ACC112 (cell line): Measurements from ENCODE around the gene ACOXL.
"Not testable (repeated sequence)": the region's sequence is repeated elsewhere in the genome, so short reads cannot be mapped to it uniquely, and the experiment has no call there.

ENCODE experiments used
- H2AFZ ChIP-seq: fragments of 200-600 bp; sonication (generic); one replicate; pipeline ENCODE4 v1.6.0; 2017; ENCODE audit warnings: antibody characterized with exemption, low read length; ENCODE audit not compliant: unreplicated experiment
- H3K27ac ChIP-seq: fragments of 200-600 bp; sonication (generic); 2 replicates; pipeline ENCODE4 v1.5.1; 2014; ENCODE audit warnings: low read depth, mild to moderate bottlenecking, antibody characterized with exemption, low read length, moderate library complexity
- H3K27me3 ChIP-seq: fragments of 200-600 bp; sonication (generic); 2 replicates; pipeline ENCODE4 v1.6.1; 2014; ENCODE audit warnings: mild to moderate bottlenecking, antibody characterized with exemption, low read length, moderate library complexity, mixed read lengths; ENCODE audit not compliant: insufficient read depth
- H3K36me3 ChIP-seq: fragments of 200-600 bp; sonication (generic); 2 replicates; pipeline ENCODE4 v1.6.1; 2016; ENCODE audit warnings: mild to moderate bottlenecking, antibody characterized with exemption, low read length, moderate library complexity, mixed read lengths; ENCODE audit not compliant: insufficient read depth
- H3K4me1 ChIP-seq: fragments of 200-600 bp; sonication (generic); one replicate; pipeline ENCODE4 v1.6.1; 2016; ENCODE audit warnings: low read length, mixed read lengths; ENCODE audit not compliant: insufficient read depth, unreplicated experiment, control insufficient read depth
- H3K4me3 ChIP-seq: fragments of 200-600 bp; sonication (generic); 2 replicates; pipeline ENCODE4 v1.5.1; 2014; ENCODE audit warnings: mild to moderate bottlenecking, low read depth, low read length
- H3K79me2 ChIP-seq: fragments of 200-600 bp; sonication (generic); one replicate; pipeline ENCODE4 v1.6.0; 2016; ENCODE audit warnings: low read length; ENCODE audit not compliant: control insufficient read depth, unreplicated experiment, insufficient read depth

The ACOXL gene

DNA sequence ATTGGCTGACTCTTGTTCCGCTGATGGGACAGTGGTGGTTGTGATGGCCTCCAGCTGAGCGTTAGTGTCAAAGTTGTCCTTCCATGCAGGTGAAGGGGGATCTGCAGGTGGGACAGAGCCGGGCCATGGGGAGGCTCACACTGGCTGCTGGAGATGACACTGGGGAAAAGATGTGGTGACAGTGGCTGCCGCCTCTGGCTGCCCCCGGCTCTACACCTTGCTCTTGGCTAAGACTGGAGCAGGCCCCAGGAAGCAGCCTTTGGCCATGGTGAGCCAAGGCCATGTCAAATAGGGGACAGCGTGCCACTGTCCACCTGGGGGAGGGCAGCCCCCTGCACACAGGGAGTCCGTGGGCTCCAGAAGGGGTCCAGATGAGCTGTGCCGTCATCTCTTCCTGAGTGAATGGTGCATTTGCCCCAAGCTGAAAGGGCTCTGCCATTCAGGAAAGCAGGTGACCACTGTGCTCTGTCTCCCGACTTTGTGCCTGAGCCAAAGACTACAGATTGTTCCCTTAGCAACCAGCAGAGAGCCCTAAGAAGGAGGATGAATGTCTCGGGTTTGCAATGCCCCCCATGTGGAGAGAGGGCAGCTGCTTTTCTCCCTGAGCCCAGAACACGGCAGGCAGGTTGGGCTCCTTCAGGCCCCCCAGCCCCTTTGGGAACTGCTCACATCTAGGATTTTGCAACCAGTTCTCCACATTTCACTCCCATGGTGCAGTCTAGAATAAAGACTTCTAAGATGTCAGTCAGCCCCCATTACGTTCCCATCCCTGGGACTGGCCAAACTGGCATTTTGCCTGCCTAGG is 309.2 kb downstream of the ACOXL start:
- Histone ChIP-seq H3K4me1 (no peaks in the 10 kb centered on the region), H3K4me3 (no peak overlapping the region), H3K79me2 (no peaks in the 10 kb centered on the region), H3K27me3 (peaks cover 97% of the 10 kb centered on the region), H3K36me3 (no peaks in the 10 kb centered on the region), H2AFZ (no peak overlapping the region), H3K27ac (no peak overlapping the region)

DNA sequence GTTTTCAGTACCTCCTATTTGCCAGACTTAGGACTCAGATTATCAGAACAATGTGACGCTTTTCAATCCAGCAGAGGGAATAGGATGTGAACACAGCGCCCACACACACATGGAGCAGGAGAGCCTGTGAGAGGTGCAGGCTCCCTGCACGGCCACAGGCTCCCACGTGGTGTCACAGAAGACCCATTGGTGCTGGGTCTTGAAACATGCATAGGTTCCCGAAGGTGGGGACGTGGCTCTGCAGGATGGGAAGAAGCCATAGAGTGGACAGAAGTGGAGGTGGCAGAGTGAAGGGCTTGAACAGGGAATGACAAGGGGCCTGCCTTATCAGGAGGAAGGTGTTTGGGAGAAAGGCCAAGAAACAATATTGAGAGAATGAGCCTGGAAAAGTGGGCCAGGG is 309.9 kb downstream of the ACOXL start:
- Histone ChIP-seq H3K79me2 (no peaks in the 10 kb centered on the region), H2AFZ (no peak overlapping the region), H3K27me3 (peaks cover 97% of the 10 kb centered on the region), H3K36me3 (no peaks in the 10 kb centered on the region), H3K4me1 (no peaks in the 10 kb centered on the region), H3K27ac (no peak overlapping the region), H3K4me3 (no peak overlapping the region)

DNA sequence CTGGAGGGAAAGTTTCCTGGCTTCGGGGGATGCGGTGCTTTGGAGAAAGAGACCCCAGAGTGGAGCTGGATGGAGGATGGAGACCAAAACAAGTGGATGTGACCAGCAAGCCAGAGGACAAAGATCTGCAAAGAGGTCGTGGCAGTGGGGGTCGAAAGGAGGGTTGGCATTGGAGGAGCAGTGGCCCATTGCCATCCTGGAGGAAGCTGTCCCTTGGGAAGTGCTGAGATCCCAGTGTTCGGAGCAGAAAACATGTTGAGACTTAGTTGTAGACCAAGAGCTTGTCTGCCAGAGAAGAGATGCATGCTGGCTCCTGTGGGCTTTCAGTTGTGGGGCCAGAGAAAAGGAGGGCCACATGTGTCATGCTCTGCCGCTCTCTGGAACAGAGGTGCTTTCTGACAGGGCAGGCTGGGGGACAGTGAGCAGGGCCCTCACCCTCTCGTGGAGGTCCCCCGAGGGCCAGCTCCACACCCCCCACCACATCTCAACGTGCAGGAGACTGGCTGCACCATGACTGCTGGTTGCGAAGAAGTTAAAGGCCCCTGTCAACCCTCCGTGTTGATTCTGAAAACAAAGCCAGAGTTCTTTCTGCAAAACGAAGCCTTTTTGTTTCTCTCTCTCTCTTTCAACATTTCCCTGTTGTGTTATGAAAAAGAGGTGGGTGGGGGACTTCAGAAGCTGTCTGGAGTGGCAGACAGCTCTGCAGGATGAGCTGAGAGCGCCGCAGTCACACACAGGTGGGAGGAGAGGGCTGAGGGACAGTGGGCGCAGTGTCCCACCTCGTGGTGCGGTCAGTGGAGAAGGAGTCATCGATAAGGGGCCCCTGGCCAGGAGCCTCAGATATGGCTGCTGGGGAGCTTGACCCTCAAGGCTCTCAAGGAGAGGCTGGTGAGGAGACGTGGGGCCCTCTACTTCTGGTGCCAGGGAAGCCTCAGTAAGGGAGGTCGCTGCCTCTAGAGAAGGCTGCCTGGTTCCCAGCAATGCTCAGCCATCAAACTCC is 310.7 kb downstream of the ACOXL start:
- Histone ChIP-seq H2AFZ (no peak overlapping the region), H3K4me1 (no peaks in the 10 kb centered on the region), H3K79me2 (no peaks in the 10 kb centered on the region), H3K27me3 (peaks cover 97% of the 10 kb centered on the region), H3K27ac (no peak overlapping the region), H3K4me3 (no peak overlapping the region), H3K36me3 (no peaks in the 10 kb centered on the region)

DNA sequence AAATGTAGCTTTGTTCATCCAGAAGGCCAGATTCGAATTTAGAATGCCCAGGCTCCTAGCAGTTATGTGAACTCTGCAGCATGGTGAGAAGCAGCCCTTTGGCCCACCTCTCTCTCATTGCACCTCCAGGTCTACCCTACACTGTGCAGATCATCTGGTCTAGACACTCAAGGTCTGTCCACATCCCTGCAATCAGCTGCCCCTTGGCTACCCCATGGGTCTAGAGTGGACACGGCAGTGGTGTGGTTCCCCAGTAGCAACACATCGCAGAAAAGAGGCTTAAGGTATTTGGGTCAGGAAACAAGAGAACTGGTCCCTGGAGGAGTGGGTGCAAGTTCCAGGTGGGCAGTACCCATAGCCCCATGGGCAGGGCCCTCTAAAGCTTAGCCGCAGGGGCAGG is 311.7 kb downstream of the ACOXL start:
- no peaks in the 10 kb centered on the region for H3K79me2 ChIP-seq
- no peaks in the 10 kb centered on the region for H3K36me3 ChIP-seq
- H3K27ac ChIP-seq: no peak overlapping the region
- no peak overlapping the region for H3K4me3 ChIP-seq
- H3K4me1 ChIP-seq: no peaks in the 10 kb centered on the region
- H2AFZ ChIP-seq: no peak overlapping the region
- peaks cover 97% of the 10 kb centered on the region for H3K27me3 ChIP-seq

DNA sequence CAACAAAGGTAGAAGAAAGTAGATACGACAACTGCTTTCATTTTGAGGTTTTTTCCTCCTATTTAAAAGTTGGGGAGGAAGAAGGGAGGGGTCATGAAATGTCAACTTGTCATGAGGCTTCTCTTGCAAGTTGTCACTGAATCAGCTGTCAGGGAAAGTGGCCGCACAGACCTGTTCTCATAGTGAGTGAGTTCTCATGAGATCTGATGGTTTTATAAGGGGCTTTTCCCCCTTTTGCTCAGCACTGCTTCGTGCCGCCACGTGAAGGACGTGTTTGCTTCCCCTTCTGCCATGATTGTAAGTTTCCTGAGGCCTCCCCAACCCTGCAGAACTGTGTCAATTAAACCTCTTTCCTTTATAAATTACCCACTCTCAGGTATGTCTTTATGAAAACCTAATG is 312.9 kb downstream of the ACOXL start:
- not testable (repeated sequence) for H3K27ac ChIP-seq, H3K79me2 ChIP-seq, H3K4me3 ChIP-seq, H2AFZ ChIP-seq, H3K36me3 ChIP-seq, H3K4me1 ChIP-seq
- peaks cover 97% of the 10 kb centered on the region for H3K27me3 ChIP-seq

DNA sequence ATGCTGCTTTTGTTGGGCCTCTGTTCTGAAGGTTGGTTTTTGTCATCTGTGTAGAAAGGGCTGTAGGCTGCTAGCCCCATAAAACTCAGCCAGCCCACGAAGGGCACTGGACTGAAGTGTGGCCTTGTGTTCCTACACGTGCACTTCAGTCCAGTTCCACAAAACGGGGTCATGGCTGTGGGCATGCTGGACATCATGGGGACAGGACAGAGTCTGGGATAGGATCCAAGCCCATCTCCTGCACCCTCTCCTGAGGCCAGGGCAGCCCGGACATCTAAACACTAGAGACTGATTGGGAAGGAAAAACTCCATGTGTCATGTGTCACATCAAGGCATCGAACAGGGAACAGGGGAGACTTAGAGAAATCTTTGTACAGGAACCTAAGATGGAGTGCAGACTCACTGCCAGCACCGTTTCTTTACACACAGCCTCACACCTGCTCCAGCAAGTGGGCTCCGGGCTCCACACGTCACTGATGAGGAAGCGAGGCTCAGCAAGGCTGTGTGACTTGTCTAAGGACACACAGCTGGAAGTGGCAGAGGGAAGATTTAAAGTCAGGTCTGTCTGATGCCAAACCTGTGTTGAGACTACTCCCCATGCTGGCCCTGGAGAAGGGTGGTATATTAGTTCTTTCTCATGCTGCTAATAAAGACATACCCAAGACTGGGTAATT is 313.5 kb downstream of the ACOXL start:
- Histone ChIP-seq H2AFZ (no peak overlapping the region), H3K4me1 (no peaks in the 10 kb centered on the region), H3K36me3 (no peaks in the 10 kb centered on the region), H3K79me2 (no peaks in the 10 kb centered on the region), H3K27me3 (peaks cover 97% of the 10 kb centered on the region), H3K27ac (no peak overlapping the region), H3K4me3 (no peak overlapping the region)

DNA sequence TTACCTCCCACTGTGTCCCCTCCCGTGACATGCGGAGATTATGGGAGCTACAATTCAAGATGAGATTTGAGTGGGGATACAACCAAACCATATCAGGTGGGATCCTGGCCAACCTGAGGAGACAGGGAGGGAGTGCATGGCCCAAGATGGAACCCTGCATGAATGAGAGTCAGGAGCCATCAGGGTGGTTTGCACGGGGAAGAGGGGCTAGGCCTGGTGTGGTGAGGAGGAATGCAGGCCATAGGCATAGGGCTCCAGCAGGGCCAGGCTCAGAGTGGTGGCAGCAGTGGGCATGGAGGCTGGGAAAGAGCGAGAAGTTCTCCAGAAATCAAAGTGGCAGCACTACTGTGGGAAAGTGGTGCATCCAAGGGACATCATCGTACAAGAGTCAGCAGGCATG is 314.3 kb downstream of the ACOXL start:
- no peak overlapping the region for H3K4me3 ChIP-seq
- H3K27ac ChIP-seq: no peak overlapping the region
- H3K4me1 ChIP-seq: no peaks in the 10 kb centered on the region
- no peaks in the 10 kb centered on the region for H3K79me2 ChIP-seq
- no peak overlapping the region for H2AFZ ChIP-seq
- no peaks in the 10 kb centered on the region for H3K36me3 ChIP-seq
- H3K27me3 ChIP-seq: peaks cover 94% of the 10 kb centered on the region

DNA sequence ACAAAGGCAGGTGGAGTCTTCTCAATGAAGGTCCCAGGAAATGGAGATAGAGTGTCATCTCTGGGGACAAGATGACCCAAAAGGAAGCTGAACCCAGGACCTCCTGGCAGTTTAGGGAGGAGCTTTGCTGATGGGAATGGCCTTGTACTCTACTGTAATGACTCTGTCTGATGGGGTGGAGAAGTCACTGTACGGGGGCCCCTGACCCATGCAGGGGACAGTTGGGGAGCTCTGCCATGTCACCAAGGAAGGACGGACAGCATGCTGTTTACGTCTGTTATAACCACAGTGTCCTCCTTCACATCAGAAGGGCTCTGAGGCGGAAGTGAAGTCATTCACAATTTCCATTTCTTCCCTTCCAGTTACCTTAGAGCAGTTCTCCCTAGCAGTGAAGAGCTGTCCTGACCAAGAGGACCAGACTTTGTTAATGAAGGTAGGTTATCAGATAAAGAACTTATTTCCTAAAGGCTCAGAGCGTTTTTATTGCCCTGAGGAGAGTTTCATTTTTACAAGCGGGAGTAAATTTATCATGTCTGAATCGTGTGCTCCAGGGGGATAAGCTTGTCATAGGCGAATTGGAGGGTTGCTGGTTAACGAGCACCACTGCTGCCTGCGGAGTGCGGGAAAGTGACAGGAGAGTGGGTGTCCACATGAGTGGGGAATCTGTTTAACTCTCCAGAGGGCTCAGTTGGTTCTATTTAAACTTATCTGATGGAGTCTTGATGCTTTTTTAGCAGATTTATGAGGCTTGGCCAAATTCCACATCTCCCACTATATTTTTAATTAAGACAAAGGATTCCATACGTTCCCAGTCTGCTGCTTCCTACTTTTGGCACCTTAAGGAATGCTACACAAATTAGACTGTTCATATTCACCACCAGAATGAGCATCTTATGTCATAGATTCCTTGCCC is 316.7 kb downstream of the ACOXL start:
- H3K4me1 ChIP-seq: no peaks in the 10 kb centered on the region
- H3K79me2 ChIP-seq: no peaks in the 10 kb centered on the region
- H3K27me3 ChIP-seq: peaks cover 96% of the 10 kb centered on the region
- no peak overlapping the region for H3K27ac ChIP-seq
- H3K4me3 ChIP-seq: no peak overlapping the region
- H3K36me3 ChIP-seq: no peaks in the 10 kb centered on the region
- no peak overlapping the region for H2AFZ ChIP-seq

DNA sequence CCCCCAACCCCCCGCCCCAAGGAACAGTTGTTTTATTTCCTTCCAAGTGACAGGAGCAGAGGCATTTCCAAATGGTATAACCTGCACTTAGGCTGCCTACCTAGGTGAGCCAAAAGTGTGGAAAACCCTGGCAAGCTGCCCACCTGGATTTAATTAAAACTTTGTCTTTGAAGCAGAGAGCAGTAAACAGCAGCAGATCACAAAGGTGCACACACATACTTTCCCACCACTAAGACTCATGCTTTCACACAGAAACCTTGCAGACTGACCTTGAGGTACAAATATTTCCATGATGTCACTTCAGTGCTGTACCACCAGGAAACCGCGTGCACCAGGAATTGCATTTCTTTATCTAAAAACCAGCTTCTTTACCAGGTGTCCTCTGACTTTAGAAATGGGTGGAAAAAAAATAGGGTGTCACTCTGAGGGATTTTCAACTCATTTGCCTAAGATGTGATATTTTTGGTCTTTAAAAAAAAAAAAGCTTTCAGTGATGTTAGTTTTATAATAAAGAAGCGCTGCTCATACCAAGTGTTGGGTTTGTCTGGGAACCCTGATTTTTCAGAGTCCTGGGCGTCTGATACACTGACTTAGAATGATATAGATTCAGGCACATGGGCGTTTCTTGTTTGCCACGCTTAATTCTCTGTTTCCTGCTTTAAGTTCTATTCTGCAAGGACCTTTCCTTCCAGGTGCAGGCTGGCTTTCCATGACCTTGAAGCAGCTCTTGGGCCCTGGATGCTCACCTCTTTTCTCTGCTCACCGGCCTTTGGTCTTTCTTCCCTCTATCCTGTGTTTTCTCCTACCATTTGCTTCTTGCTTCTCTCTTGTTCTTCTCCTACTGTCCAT is 317.6 kb downstream of the ACOXL start:
- peaks cover 96% of the 10 kb centered on the region for H3K27me3 ChIP-seq
- H3K36me3 ChIP-seq: no peaks in the 10 kb centered on the region
- H3K4me1 ChIP-seq: no peaks in the 10 kb centered on the region

More for the DNA sequence above, 317.6 kb downstream of the ACOXL start:
- Histone ChIP-seq H3K4me3 (no peak overlapping the region), H2AFZ (no peak overlapping the region), H3K79me2 (no peaks in the 10 kb centered on the region), H3K27ac (no peak overlapping the region)
